ENCODE results near the gene TTLL5. TPM values are rescaled to one million over a fixed set of nuclear protein-coding genes. Genes with fewer than 3 reads are reported as not detected.

Gene TTLL5
- total and polyA plus RNA-seq, 2 of the 4 experiments (the other 2 are of a cell fraction) = 11.9 to 16.7 TPM

DNA sequence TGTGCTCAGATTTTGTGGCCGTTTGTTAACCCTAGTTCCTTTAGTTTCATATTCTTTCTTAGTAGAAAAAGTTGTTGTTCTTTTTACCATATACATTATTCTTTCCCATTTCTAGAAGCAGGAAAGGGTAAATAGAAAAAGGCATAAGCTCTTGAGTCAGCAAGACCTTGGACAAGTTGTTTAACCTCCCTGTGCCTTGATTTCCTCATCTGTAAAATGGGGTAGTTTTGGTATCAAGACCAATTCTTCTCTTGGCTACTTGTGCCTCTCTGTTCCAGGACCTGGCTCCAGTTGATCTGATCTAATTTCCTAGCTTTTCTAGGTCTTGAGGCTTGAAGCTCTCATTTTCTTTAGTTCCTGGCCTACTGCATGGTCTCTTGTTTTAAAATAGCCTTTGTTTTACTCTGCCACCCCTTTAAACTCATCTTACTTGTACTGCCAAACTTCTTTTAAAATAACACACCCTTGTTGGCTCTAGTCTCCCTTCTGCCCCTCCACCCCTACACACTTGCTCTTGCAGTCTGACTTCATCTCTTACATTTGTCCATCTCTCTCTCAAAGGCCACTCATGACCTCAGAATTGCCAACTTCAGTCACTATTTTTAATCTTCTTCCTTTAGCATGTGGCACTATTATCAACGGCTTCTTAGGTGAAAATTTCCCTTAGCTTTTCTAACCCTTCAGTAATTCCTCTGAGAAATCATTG, 143.7 kb downstream of the TTLL5 start:
- H3K27me3 ChIP-seq (ENCODE audit: control insufficient read depth, insufficient read depth, low read length) = no peaks in the 10 kb centered on the region
- H4K20me1 ChIP-seq (ENCODE audit: insufficient read depth, low read length) = no peaks in the 10 kb centered on the region
- no peak overlapping the region for H2AK9ac ChIP-seq (replicated peaks; ENCODE audit: low read depth, low read length, poor library complexity)
- peaks cover 2% of the 10 kb centered on the region; the same call in 1 of the 2 replicates for H3K36me3 ChIP-seq (ENCODE audit: control insufficient read depth, insufficient read depth, low read length)
- dilution Hi-C loops (cut with HindIII; ENCODE audit: low sequenced_read_pairs, unreplicated experiment) = no loop called here
- no peak overlapping the region for H2AFZ ChIP-seq (replicated peaks; ENCODE audit: low read length, poor library complexity)
- DNase-seq (no peak), ATAC-seq (ENCODE audit: low read depth) (no peak)
- no peak overlapping the region for H4K91ac ChIP-seq (ENCODE audit: insufficient read depth, low read depth, low read length)
- CTCF ChIA-PET = no interaction called here
- BruUV-seq (replicated peaks) = no TSS peak
- in situ Hi-C loops (cut with MboI; ENCODE audit: low sequenced_read_pairs) = no loop called here
- no CpG with 5 or more reads among the region's 2 CpGs for WGBS, 2 experiments (ENCODE audit: extremely low coverage in 2 of 2, insufficient read length in 1 of 2)
- no peak overlapping the region for H3K23ac ChIP-seq (ENCODE audit: low read depth, low read length)
- no peak overlapping the region for H2BK15ac ChIP-seq (ENCODE audit: low read depth, low read length)
- no peak overlapping the region for H3K18ac ChIP-seq (ENCODE audit: low read depth, low read length)
- 0 out of 4 replicates have a peak, but pooled peaks cover 0 to 4% of the 10 kb centered on the region in 2 experiments for H3K79me1 ChIP-seq (ENCODE audit: low read depth in 1 of 2, low read length in 2 of 2)
- no peak overlapping the region for H3K4me3 ChIP-seq (ENCODE audit: insufficient read depth, low read depth, low read length)
- no peak overlapping the region for H2BK5ac ChIP-seq (ENCODE audit: low read depth, low read length, poor library complexity, severe bottlenecking)
- intact Hi-C loops (cut with micrococcal nuclease) = no loop called here
- H4K5ac ChIP-seq (ENCODE audit: low read depth, low read length) = no peak overlapping the region
- no peak overlapping the region for H2AK5ac ChIP-seq (ENCODE audit: low read depth, low read length)
- no peak overlapping the region for H3K27ac ChIP-seq (ENCODE audit: insufficient read depth, low read length)
- no peak overlapping the region for H3K4ac ChIP-seq (ENCODE audit: low read depth, low read length)
- H2BK20ac ChIP-seq (ENCODE audit: low read depth, low read length) = no peak overlapping the region
- H4K8ac ChIP-seq (ENCODE audit: low read depth in 2 of 2, low read length in 2 of 2) = no peak overlapping the region
- no peaks in the 10 kb centered on the region for H3K9me1 ChIP-seq (ENCODE audit: insufficient read depth, low read length)
- no peak overlapping the region for H3K56ac ChIP-seq (ENCODE audit: extremely low read depth, insufficient read depth, low read length)
- TF ChIP-seq BHLHE40 (IDR thresholded peaks at IDR 0.05; ENCODE audit: low read depth, low read length) (no peak), POLR2A (IDR thresholded peaks at IDR 0.05; ENCODE audit: low read depth, low read length) (no peak), CEBPB (IDR thresholded peaks at IDR 0.05; ENCODE audit: low read depth, low read length) (no peak), RCOR1 (IDR thresholded peaks at IDR 0.05; ENCODE audit: insufficient replicate concordance, low read length) (no peak), MAZ (IDR thresholded peaks at IDR 0.05; ENCODE audit: borderline replicate concordance, low read depth, low read length) (no peak)
- TF ChIP-seq, protein P1, sequence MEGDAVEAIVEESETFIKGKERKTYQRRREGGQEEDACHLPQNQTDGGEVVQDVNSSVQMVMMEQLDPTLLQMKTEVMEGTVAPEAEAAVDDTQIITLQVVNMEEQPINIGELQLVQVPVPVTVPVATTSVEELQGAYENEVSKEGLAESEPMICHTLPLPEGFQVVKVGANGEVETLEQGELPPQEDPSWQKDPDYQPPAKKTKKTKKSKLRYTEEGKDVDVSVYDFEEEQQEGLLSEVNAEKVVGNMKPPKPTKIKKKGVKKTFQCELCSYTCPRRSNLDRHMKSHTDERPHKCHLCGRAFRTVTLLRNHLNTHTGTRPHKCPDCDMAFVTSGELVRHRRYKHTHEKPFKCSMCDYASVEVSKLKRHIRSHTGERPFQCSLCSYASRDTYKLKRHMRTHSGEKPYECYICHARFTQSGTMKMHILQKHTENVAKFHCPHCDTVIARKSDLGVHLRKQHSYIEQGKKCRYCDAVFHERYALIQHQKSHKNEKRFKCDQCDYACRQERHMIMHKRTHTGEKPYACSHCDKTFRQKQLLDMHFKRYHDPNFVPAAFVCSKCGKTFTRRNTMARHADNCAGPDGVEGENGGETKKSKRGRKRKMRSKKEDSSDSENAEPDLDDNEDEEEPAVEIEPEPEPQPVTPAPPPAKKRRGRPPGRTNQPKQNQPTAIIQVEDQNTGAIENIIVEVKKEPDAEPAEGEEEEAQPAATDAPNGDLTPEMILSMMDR (conservative IDR thresholded peaks at IDR 0.05; ENCODE audit: low read depth, low read length) = no peak
- TF ChIP-seq, protein P2, sequence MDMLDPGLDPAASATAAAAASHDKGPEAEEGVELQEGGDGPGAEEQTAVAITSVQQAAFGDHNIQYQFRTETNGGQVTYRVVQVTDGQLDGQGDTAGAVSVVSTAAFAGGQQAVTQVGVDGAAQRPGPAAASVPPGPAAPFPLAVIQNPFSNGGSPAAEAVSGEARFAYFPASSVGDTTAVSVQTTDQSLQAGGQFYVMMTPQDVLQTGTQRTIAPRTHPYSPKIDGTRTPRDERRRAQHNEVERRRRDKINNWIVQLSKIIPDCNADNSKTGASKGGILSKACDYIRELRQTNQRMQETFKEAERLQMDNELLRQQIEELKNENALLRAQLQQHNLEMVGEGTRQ (IDR thresholded peaks at IDR 0.05; ENCODE audit: low read depth, low read length) = no peak
- H2BK120ac ChIP-seq (ENCODE audit: low read depth, low read length) = no peak overlapping the region
- H3K14ac ChIP-seq (replicated peaks; ENCODE audit: low read depth, low read length) = no peak overlapping the region
- POLR2A ChIA-PET (ENCODE audit: unreplicated experiment) = no interaction called here
- no peak overlapping the region for H3K9ac ChIP-seq (ENCODE audit: low read depth, low read length)
- H3K4me2 ChIP-seq (ENCODE audit: low read depth, low read length) = no peak overlapping the region
- no peaks in the 10 kb centered on the region for H3K4me1 ChIP-seq (ENCODE audit: control insufficient read depth, insufficient read depth, low read length)
- H3K9me3 ChIP-seq (ENCODE audit: control insufficient read depth, insufficient read depth, low read length) = no peaks in the 10 kb centered on the region
